Peyer's patch (tissue), 4 donors: ENCODE results near the gene REG1A.

ENCODE experiments used
- CTCF ChIP-seq, 6 experiments: fragments of 450-650 bp in 4 of 6; fragments of 200-600 bp in 2 of 6; sonication (generic) in 1 of 6; IDR thresholded peaks; one replicate each; pipeline ENCODE4 v1.5.1; 2017 to 2019; ENCODE audit warnings: antibody characterized with exemption in 6 of 6, mild to moderate bottlenecking in 3 of 6, moderate library complexity in 1 of 6
- POLR2A ChIP-seq, 2 donors: fragments of 450-650 bp; IDR thresholded peaks; one replicate each; pipeline ENCODE4 v1.5.1; 2017; ENCODE audit warnings: antibody characterized with exemption in 2 of 2, mild to moderate bottlenecking in 2 of 2, moderate library complexity in 2 of 2

GRCh38 chr2:79131687-79132086 is 11.4 kb downstream of the REG1A start:
- TF ChIP-seq CTCF (IDR thresholded peaks at IDR 0.05) (peak in 2 of 6 experiments; percentile 26 to 38), POLR2A (IDR thresholded peaks at IDR 0.05) (no peak)
